Upper lobe of left lung (tissue), 6 donors: ENCODE data around the gene NAGLU. TPM values are rescaled to one million over a fixed set of nuclear protein-coding genes. Genes with fewer than 3 reads are reported as not detected.

Experiments used
- ATAC-seq, 2 donors: fragments of 200-7000 bp; cut with Tn5 transposase; one replicate each; pipeline ENCODE4 v1.9.1; 2022; ENCODE audit warnings: mild to moderate bottlenecking in 2 of 2, moderate library complexity in 2 of 2; ENCODE audit not compliant: low FRiP score in 2 of 2
- DNase-seq, 2 donors: peaks; one replicate each; pipeline ENCODE4 v3.0.0-alpha.2; 2019 to 2020
- H3K27ac ChIP-seq, 4 donors: fragments of 200-600 bp; sonication (generic); one replicate each; pipeline ENCODE4 v1.5.1; 2016 to 2019
- H3K27me3 ChIP-seq, 4 donors: fragments of 200-600 bp; sonication (generic); one replicate each; pipeline ENCODE4 v1.5.1; 2017 to 2019
- H3K36me3 ChIP-seq, 4 donors: fragments of 200-600 bp; sonication (generic); one replicate each; pipeline ENCODE4 v1.5.1; 2016 to 2019
- H3K4me1 ChIP-seq, 4 donors: fragments of 200-600 bp; sonication (generic); one replicate each; pipeline ENCODE4 v1.5.1; 2018 to 2019
- H3K4me3 ChIP-seq, 4 donors: fragments of 200-600 bp; sonication (generic); one replicate each; pipeline ENCODE4 v1.5.1; 2017 to 2019; ENCODE audit warnings: mild to moderate bottlenecking in 2 of 4, moderate library complexity in 1 of 4
- H3K9me3 ChIP-seq, 4 donors: fragments of 200-600 bp; sonication (generic); one replicate each; pipeline ENCODE4 v1.5.1; 2018 to 2019
- EP300 ChIP-seq, 4 donors: sonication (generic); formaldehyde crosslinking; IDR thresholded peaks; one replicate each; pipeline ENCODE4 v1.5.1; 2017; ENCODE audit warnings: antibody characterized with exemption in 4 of 4, control low read depth in 2 of 4
- POLR2A ChIP-seq, 4 donors: fragments of 450-650 bp; IDR thresholded peaks; one replicate each; pipeline ENCODE4 v1.5.1; 2016 to 2017; ENCODE audit warnings: antibody characterized with exemption in 4 of 4, mild to moderate bottlenecking in 2 of 4
- POLR2AphosphoS5 ChIP-seq, 2 donors: sonication (generic); formaldehyde crosslinking; IDR thresholded peaks; one replicate each; pipeline ENCODE4 v1.5.1; 2017; ENCODE audit warnings: antibody characterized with exemption in 2 of 2
- WGBS, 2 donors: methylation state at CpG; one replicate each; pipeline ENCODE4 v1.1.5; 2017 to 2018; 5-methylcytosine and 5-hydroxymethylcytosine counted together
- total RNA-seq, 6 donors: library from RNA; depleted of rRNA in 4 of 6; stranded (reverse); fragments of >200 nt in 4 of 6; gene quantifications; one replicate each; pipeline versions ENCODE4 v1.1.0 to v1.2.1, GENCODE V29; 2016 to 2021
- TF ChIP-seq, protein P1 (sequence below), 6 experiments: fragments of 450-650 bp in 4 of 6; fragments of 200-600 bp in 2 of 6; sonication (generic) in 2 of 6; IDR thresholded peaks; one replicate each; pipeline ENCODE4 v1.5.1; 2016 to 2019; ENCODE audit warnings: antibody characterized with exemption in 6 of 6
- donor health status: DM: no; HTN: no; CAD: no; lungs with moderate emphysema.
- donor health status: DM: no; HTN: yes; CAD: no; lungs with severe emphysema.

NAGLU gene
- total RNA-seq, 6 donors from 2014 or later = 36.7 to 97.4 (median 68.4) TPM

DNA sequence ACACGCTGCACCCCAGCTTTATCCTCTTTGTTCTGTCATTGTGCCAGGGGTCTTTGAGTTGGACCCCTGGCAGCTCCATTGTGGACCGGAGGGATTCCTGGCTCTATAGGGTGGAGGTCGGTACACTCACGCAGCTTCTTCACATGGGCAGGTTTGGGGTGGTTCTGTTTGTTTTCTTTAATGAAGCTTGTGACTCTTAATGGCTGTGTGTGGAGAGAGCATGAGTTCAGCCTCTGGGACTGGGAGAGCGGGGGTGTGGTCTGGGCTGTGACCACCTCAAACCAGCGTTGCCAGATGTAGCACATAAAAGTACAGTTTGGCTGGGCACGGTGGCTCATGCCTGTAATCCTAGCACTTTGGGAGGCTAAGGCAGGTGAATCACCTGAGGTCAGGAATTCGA lies 21.2 kb upstream of the NAGLU start:
- TF ChIP-seq POLR2A (IDR thresholded peaks at IDR 0.05) = no peak
- TF ChIP-seq, protein P1, sequence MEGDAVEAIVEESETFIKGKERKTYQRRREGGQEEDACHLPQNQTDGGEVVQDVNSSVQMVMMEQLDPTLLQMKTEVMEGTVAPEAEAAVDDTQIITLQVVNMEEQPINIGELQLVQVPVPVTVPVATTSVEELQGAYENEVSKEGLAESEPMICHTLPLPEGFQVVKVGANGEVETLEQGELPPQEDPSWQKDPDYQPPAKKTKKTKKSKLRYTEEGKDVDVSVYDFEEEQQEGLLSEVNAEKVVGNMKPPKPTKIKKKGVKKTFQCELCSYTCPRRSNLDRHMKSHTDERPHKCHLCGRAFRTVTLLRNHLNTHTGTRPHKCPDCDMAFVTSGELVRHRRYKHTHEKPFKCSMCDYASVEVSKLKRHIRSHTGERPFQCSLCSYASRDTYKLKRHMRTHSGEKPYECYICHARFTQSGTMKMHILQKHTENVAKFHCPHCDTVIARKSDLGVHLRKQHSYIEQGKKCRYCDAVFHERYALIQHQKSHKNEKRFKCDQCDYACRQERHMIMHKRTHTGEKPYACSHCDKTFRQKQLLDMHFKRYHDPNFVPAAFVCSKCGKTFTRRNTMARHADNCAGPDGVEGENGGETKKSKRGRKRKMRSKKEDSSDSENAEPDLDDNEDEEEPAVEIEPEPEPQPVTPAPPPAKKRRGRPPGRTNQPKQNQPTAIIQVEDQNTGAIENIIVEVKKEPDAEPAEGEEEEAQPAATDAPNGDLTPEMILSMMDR (IDR thresholded peaks at IDR 0.05) = no peak
- TF ChIP-seq POLR2AphosphoS5 (IDR thresholded peaks at IDR 0.05) = no peak
- no peak for TF ChIP-seq EP300 (IDR thresholded peaks at IDR 0.05)
- Histone ChIP-seq H3K27ac (peak overlapping the region in 2 of 4 donors; percentile 8 to 23), H3K9me3 (no peaks in the 10 kb centered on the region), H3K36me3 (peaks cover 4 to 44% (median 23%) of the 10 kb centered on the region in 4 donors), H3K27me3 (no peaks in the 10 kb centered on the region), H3K4me1 (peaks cover 42 to 49% (median 44%) of the 10 kb centered on the region in 4 donors), H3K4me3 (no peak overlapping the region)
- ATAC-seq = no peak
- no peak for DNase-seq
- 90 to 91% methylated on average over 7 to 8 of the region's 8 CpGs for WGBS, 2 donors

DNA sequence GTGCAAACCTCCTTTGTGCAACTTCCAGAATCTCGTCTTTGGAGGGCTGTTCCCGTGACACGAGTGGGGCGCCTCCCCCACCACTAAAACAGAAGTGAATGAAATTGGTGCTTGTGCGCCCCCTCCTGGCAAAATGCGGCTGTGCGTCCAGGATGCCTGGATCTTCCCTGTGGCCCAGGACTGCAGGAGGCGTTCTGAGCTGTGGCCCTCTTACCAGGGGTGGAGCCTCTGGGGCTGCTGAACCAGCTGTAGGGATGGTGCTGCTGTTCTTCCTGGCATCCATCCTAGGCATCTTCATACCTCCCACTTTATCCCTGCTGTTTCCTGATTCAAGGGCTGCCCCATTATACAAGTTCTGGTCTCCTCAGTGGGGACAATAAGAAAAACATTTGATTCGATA lies 18.5 kb upstream of the NAGLU start:
- Histone ChIP-seq H3K4me3 (no peak overlapping the region), H3K36me3 (peaks cover 4 to 45% (median 28%) of the 10 kb centered on the region in 4 donors), H3K27ac (peak overlapping the region; percentile 84 to 92 (median 90)), H3K9me3 (no peaks in the 10 kb centered on the region), H3K4me1 (peaks cover 66 to 74% (median 67%) of the 10 kb centered on the region in 4 donors), H3K27me3 (no peaks in the 10 kb centered on the region)
- 6 to 18% methylated on average over 4 to 9 of the region's 9 CpGs for WGBS, 2 donors
- TF ChIP-seq EP300 (IDR thresholded peaks at IDR 0.05) (no peak), POLR2A (IDR thresholded peaks at IDR 0.05) (no peak), POLR2AphosphoS5 (IDR thresholded peaks at IDR 0.05) (peak; percentile 31 to 60)
- TF ChIP-seq, protein P1 (IDR thresholded peaks at IDR 0.05) = peak; percentile 94 to 99 (median 96)
- ATAC-seq = peak; percentile 75 to 83
- peak; percentile 87 to 90 for DNase-seq

DNA sequence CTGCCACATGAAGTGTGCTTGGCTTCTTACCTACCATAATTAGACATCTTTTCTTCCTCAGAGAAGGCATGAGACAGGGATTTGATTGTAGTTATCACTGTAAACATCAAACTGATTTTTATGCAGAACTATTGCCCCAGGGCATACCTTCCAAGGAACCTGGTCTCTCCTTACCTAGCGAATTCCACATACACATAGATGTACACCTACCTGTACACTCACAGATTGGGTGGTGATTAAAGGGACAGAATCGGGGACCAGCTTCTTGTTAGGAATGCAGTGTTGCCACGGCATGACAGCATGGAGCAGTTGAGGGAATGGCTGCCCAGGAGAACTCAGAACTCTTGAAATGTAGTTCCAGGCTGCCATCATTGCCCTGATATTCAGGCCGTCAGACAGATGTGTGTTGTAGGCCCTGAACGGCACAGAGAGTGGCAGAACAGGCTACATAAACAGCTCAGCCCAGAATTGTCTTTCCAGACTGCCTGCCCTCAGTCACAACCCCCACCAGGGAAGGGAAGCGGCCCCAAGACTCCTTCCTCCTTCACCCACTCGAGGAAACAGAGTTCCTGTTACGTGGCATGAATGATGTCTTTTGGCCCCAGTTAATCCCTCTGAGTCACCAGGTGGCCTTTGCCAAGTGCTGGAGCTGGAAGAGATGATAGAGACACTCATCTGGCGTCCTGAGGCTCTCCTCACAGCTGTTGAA lies 17.8 kb upstream of the NAGLU start:
- Histone ChIP-seq H3K4me1 (peaks cover 69 to 73% (median 70%) of the 10 kb centered on the region in 4 donors), H3K9me3 (no peaks in the 10 kb centered on the region), H3K27ac (peak overlapping the region; percentile 84 to 92 (median 90)), H3K36me3 (peaks cover 4 to 50% (median 33%) of the 10 kb centered on the region in 4 donors), H3K4me3 (no peak overlapping the region), H3K27me3 (no peaks in the 10 kb centered on the region)
- WGBS, 2 donors = 26 to 42% methylated on average over 5 to 9 of the region's 9 CpGs
- peak in 1 of 2 donors; percentile 85 for DNase-seq
- TF ChIP-seq, protein P1 (IDR thresholded peaks at IDR 0.05) = peak in 2 of 6 experiments; percentile 10 to 18
- TF ChIP-seq EP300 (IDR thresholded peaks at IDR 0.05) (peak in 1 of 4 donors; percentile 74), POLR2A (IDR thresholded peaks at IDR 0.05) (no peak), POLR2AphosphoS5 (IDR thresholded peaks at IDR 0.05) (peak; percentile 90 to 95)
- peak; percentile 45 to 80 for ATAC-seq

DNA sequence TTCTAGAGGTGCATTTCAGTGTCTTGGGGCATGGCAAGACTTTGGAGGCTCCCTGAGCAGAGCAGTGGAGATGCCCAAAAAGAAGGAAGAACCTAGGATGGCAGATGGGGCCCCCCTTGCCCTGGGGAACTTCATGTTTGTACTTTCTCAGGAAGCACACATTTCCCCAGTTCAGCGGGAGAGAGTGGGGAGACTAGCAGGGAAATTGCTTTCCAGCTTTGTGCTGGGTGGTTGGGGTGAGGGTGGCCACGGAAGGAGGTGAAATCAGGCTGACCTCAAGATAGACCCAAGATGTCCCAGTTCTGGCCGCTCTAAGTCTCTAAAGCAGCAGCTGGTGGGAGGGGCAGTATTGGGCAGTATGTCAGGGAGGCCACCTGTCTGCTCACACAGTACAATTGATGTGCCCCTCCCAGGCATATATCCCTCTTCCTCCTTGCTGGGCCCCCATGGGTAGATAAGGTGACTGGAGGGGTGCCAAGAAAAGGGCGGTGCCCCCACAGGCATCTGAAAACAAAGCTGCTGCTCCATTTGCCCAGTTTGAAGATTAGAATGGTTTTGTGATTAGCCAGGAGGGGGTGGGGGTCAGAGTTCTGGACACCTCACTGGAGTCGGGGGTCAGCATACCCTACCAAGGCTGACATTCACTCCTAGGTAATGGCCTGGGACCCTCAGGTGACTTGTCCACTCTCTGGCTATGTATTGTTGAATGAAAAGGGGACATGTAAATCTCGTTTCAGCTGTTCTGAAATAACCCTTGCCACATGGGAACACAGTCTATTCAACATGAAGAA lies 17.1 kb upstream of the NAGLU start:
- ATAC-seq (peak; percentile 15 to 52), DNase-seq (peak in 1 of 2 donors; percentile 57)
- no peaks in the 10 kb centered on the region for H3K9me3 ChIP-seq
- 24 to 32% methylated on average over 4 to 6 of the region's 6 CpGs for WGBS, 2 donors
- H3K27me3 ChIP-seq = no peaks in the 10 kb centered on the region
- TF ChIP-seq POLR2A (IDR thresholded peaks at IDR 0.05) (no peak), EP300 (IDR thresholded peaks at IDR 0.05) (peak in 1 of 4 donors; percentile 11), POLR2AphosphoS5 (IDR thresholded peaks at IDR 0.05) (peak in 1 of 2 donors; percentile 61)
- peaks cover 4 to 48% (median 32%) of the 10 kb centered on the region in 4 donors for H3K36me3 ChIP-seq
- H3K4me1 ChIP-seq = peaks cover 67 to 70% (median 70%) of the 10 kb centered on the region in 4 donors
- H3K27ac ChIP-seq = peak overlapping the region; percentile 84 to 92 (median 90)
- H3K4me3 ChIP-seq = no peak overlapping the region
